ENCODE data around the gene TIGD6.

Gene TIGD6

GRCh38 chr5:150006318-150006717 lies 5.9 kb upstream of the TIGD6 start:
- Mint-ChIP-seq H3K4me1 (peaks cover 34% of the 10 kb centered on the region), H3K9me3 (no peaks in the 10 kb centered on the region), H3K36me3 (peaks cover 50% of the 10 kb centered on the region), H3K27ac (no peak overlapping the region), H3K27me3 (no peaks in the 10 kb centered on the region), H3K4me3 (no peak overlapping the region)
- CTCF ChIA-PET: interaction anchor here (1.0 to 1.5 kb wide), 4 partner anchors 15 to 117 kb away, joined by 3 to 4 read pairs (median 3); no protein-coding TSS in a partner anchor
- DNase-seq: no peak

GRCh38 chr5:150001660-150002486 lies 1.4 kb upstream of the TIGD6 start:
- Mint-ChIP-seq H3K27me3 (no peaks in the 10 kb centered on the region), H3K4me1 (peaks cover 41% of the 10 kb centered on the region), H3K36me3 (peaks cover 25% of the 10 kb centered on the region), H3K9me3 (no peaks in the 10 kb centered on the region), H3K27ac (peak overlapping the region; percentile 96), H3K4me3 (peak overlapping the region; percentile 82)
- CTCF ChIA-PET: interaction anchor here (0.9 to 2.6 kb wide), 8 partner anchors 11 to 168 kb away, joined by 3 to 15 read pairs (median 4); partner anchors contain the start of gene SLC26A2
- peak; percentile 78 for DNase-seq

GRCh38 chr5:150000990-150001659 lies 671 bp upstream of the TIGD6 start:
- H3K27me3 Mint-ChIP-seq: no peaks in the 10 kb centered on the region
- H3K9me3 Mint-ChIP-seq: no peaks in the 10 kb centered on the region
- H3K27ac Mint-ChIP-seq: peak overlapping the region; percentile 96
- H3K4me3 Mint-ChIP-seq: peak overlapping the region; percentile 82
- DNase-seq: peak; percentile 63
- peaks cover 41% of the 10 kb centered on the region for H3K4me1 Mint-ChIP-seq
- H3K36me3 Mint-ChIP-seq: peaks cover 19% of the 10 kb centered on the region
- CTCF ChIA-PET: interaction anchor here (1.6 to 2.6 kb wide), 4 partner anchors 10 to 168 kb away, joined by 3 to 15 read pairs (median 6); partner anchors contain the start of gene SLC26A2

- Mint-ChIP-seq H3K9me3 (no peaks in the 10 kb centered on the region), H3K4me1 (peaks cover 40% of the 10 kb centered on the region), H3K4me3 (peak overlapping the region; percentile 82), H3K36me3 (peaks cover 15% of the 10 kb centered on the region), H3K27me3 (no peaks in the 10 kb centered on the region), H3K27ac (peak overlapping the region; percentile 88)
- DNase-seq: no peak
- CTCF ChIA-PET: interaction anchor here (0.8 to 2.6 kb wide), 5 partner anchors 9 to 343 kb away, joined by 3 to 15 read pairs (median 3); no protein-coding TSS in a partner anchor
These were observed 593 bp downstream of the TIGD6 start for GRCh38 chr5:149999866-150000255.

- H3K4me1 Mint-ChIP-seq: peaks cover 38% of the 10 kb centered on the region
- peak overlapping the region; percentile 82 for H3K4me3 Mint-ChIP-seq
- H3K36me3 Mint-ChIP-seq: peaks cover 11% of the 10 kb centered on the region
- H3K9me3 Mint-ChIP-seq: no peaks in the 10 kb centered on the region
- H3K27ac Mint-ChIP-seq: peak overlapping the region; percentile 88
- H3K27me3 Mint-ChIP-seq: no peaks in the 10 kb centered on the region
- no peak for DNase-seq
- CTCF ChIA-PET: interaction anchor here (0.8 to 2.6 kb wide), 4 partner anchors 9 to 165 kb away, joined by 3 to 15 read pairs (median 3); no protein-coding TSS in a partner anchor
These were observed 1.1 kb downstream of the TIGD6 start for GRCh38 chr5:149999359-149999758.

- CTCF ChIA-PET: interaction anchor here (0.8 to 8.6 kb wide), 2 partner anchors 40 to 165 kb away, joined by 3 to 219 read pairs; no protein-coding TSS in a partner anchor
- Mint-ChIP-seq H3K4me1 (peaks cover 30% of the 10 kb centered on the region), H3K4me3 (no peak overlapping the region), H3K27ac (no peak overlapping the region), H3K9me3 (no peaks in the 10 kb centered on the region), H3K27me3 (no peaks in the 10 kb centered on the region), H3K36me3 (peaks cover 6% of the 10 kb centered on the region)
- DNase-seq: no peak
These were observed 2.2 kb downstream of the TIGD6 start for GRCh38 chr5:149998281-149998680.

- Mint-ChIP-seq H3K27me3 (no peaks in the 10 kb centered on the region), H3K4me3 (no peak overlapping the region), H3K36me3 (peaks cover 1% of the 10 kb centered on the region), H3K4me1 (peaks cover 15% of the 10 kb centered on the region), H3K27ac (no peak overlapping the region), H3K9me3 (no peaks in the 10 kb centered on the region)
- DNase-seq: no peak
- CTCF ChIA-PET: interaction anchor here (1.0 to 8.6 kb wide), 3 partner anchors 143 to 359 kb away, joined by 3 to 219 read pairs (median 4); no protein-coding TSS in a partner anchor
These were observed 4.1 kb downstream of the TIGD6 start for GRCh38 chr5:149996205-149996890.

GRCh38 chr5:149995385-149996204 lies 4.9 kb downstream of the TIGD6 start:
- H3K9me3 Mint-ChIP-seq: no peaks in the 10 kb centered on the region
- CTCF ChIA-PET: interaction anchor here (1.0 to 8.6 kb wide), 3 partner anchors 142 to 359 kb away, joined by 3 to 219 read pairs (median 4); no protein-coding TSS in a partner anchor
- H3K27me3 Mint-ChIP-seq: no peaks in the 10 kb centered on the region

GRCh38 chr5:149993471-149993870 lies 7.0 kb downstream of the TIGD6 start:
- Mint-ChIP-seq H3K27me3 (no peaks in the 10 kb centered on the region), H3K27ac (no peak overlapping the region), H3K9me3 (no peaks in the 10 kb centered on the region), H3K4me1 (no peaks in the 10 kb centered on the region), H3K4me3 (no peak overlapping the region), H3K36me3 (peaks cover 1% of the 10 kb centered on the region)
- CTCF ChIA-PET: interaction anchor here (0.7 to 8.6 kb wide), 8 partner anchors 31 to 359 kb away, joined by 3 to 219 read pairs (median 4); no protein-coding TSS in a partner anchor
- no peak for DNase-seq

More at GRCh38 chr5:149995385-149996204, 4.9 kb downstream of the TIGD6 start:
- peaks cover 15% of the 10 kb centered on the region for H3K4me1 Mint-ChIP-seq
- DNase-seq: no peak
- no peak overlapping the region for H3K4me3 Mint-ChIP-seq
- no peak overlapping the region for H3K27ac Mint-ChIP-seq
- H3K36me3 Mint-ChIP-seq: peaks cover 1% of the 10 kb centered on the region

- H3K27ac Mint-ChIP-seq: no peak overlapping the region
- no peak overlapping the region for H3K4me3 Mint-ChIP-seq
- no peaks in the 10 kb centered on the region for H3K9me3 Mint-ChIP-seq
These were observed 9.7 kb downstream of the TIGD6 start for GRCh38 chr5:149990518-149991376.

GRCh38 chr5:149988126-149988525 lies 12.3 kb downstream of the TIGD6 start:
- Mint-ChIP-seq H3K27ac (no peak overlapping the region), H3K4me3 (no peak overlapping the region), H3K9me3 (no peaks in the 10 kb centered on the region), H3K4me1 (no peaks in the 10 kb centered on the region), H3K27me3 (no peaks in the 10 kb centered on the region), H3K36me3 (no peaks in the 10 kb centered on the region)
- no peak for DNase-seq
- CTCF ChIA-PET: interaction anchor here (2.7 kb wide), 1 partner anchor 154 kb away, joined by 14 read pairs; no protein-coding TSS in a partner anchor

More at GRCh38 chr5:149990518-149991376, 9.7 kb downstream of the TIGD6 start:
- Mint-ChIP-seq H3K36me3 (peaks cover 1% of the 10 kb centered on the region), H3K4me1 (no peaks in the 10 kb centered on the region), H3K27me3 (no peaks in the 10 kb centered on the region)
- CTCF ChIA-PET: interaction anchor here (0.6 to 8.6 kb wide), 30 partner anchors 8 to 404 kb away, joined by 3 to 219 read pairs (median 4); partner anchors contain the start of genes HMGXB3, SLC26A2 and TIGD6
- peak; percentile 76 for DNase-seq

- no peaks in the 10 kb centered on the region for H3K4me1 Mint-ChIP-seq
- no peaks in the 10 kb centered on the region for H3K27me3 Mint-ChIP-seq
- DNase-seq: no peak
- H3K36me3 Mint-ChIP-seq: peaks cover 19% of the 10 kb centered on the region
- H3K4me3 Mint-ChIP-seq: no peak overlapping the region
- no peak overlapping the region for H3K27ac Mint-ChIP-seq
- H3K9me3 Mint-ChIP-seq: no peaks in the 10 kb centered on the region
- CTCF ChIA-PET: interaction anchor here (1.1 to 1.7 kb wide), 3 partner anchors 8 to 148 kb away, joined by 3 to 4 read pairs (median 3); no protein-coding TSS in a partner anchor
These were observed 17.9 kb downstream of the TIGD6 start for GRCh38 chr5:149982505-149982904.

All from activated naive CD4-positive, alpha-beta T cell treated with anti-CD3 and anti-CD28 coated beads, Interleukin-2, amount 10 ng/mL, durations not matched to agents 7 days and 5 days (primary cell).